ENCODE data around the gene ALKBH6. TPM values are rescaled to one million over a fixed set of nuclear protein-coding genes. Genes with fewer than 3 reads are reported as not detected.

ALKBH6 gene
- total and polyA plus RNA-seq, 2 experiments from 2014 or later = 24.1 to 31.1 TPM

- peak within 1 kb of the TSS; percentile 73 for H3K4me3 ChIP-seq
- no peaks in the 10 kb centered on the region for H3K9me3 ChIP-seq (ENCODE audit: low read depth)
- TF ChIP-seq EZH2phosphoT487 (IDR thresholded peaks at IDR 0.05; ENCODE audit: low read depth, severe bottlenecking, unreplicated experiment) (no peak), CTCF (IDR thresholded peaks at IDR 0.05; ENCODE audit: poor library complexity) (peak; percentile 62)
- H3K4me1 ChIP-seq (ENCODE audit: insufficient read depth) = peaks cover 11% of the 10 kb centered on the region
- H3K9me2 ChIP-seq (replicated peaks; ENCODE audit: insufficient read depth) = no peaks in the 10 kb centered on the region
- peak within 1 kb of the TSS; percentile 94 for H3K4me2 ChIP-seq
- WGBS (ENCODE audit: low lambda C conversion rate, missing lambda C conversion rate) = under 1% methylated on average over 56 of the region's 56 CpGs
- H2AFZ ChIP-seq = peak within 1 kb of the TSS; percentile 60
- H3K79me2 ChIP-seq = peaks cover 19% of the 10 kb centered on the region
- DNase-seq (ENCODE audit: low spot score) = peak; percentile 100
- H3K27me3 ChIP-seq = no peaks in the 10 kb centered on the region
- no peaks in the 10 kb centered on the region for H3K36me3 ChIP-seq (replicated peaks; ENCODE audit: insufficient read depth, low read depth)
- peak within 1 kb of the TSS; percentile 92 for H3K27ac ChIP-seq
- H4K20me1 ChIP-seq (ENCODE audit: insufficient read depth, poor library complexity, severe bottlenecking) = no peaks in the 10 kb centered on the region
Measured at GRCh38 chr19:36054119-36054732, 40.2 kb upstream of the ALKBH6 start, which contains the start of gene THAP8. Gene THAP8 (minus strand): TSS chr19:36054285. CDS start chr19:36054217, 68 bp downstream.

DNA sequence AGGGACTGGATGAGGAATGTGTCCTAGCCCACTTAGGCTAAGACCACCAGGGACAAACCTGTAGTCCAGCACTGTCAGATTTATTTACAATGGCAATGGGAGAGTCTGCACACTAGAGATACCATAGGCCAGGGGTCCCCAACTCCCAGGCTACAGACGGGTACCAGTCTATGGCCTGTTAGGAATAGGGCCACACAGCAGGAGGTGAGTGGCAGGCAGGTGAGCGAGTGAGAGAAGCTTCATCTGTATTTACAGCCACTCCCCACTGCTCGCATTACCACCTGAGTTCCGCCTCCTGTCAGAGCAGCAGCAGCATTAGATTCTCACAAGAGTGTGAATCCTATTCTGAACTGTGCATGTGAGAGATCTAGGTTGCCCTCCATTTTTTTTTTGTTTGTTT lies 37.6 kb upstream of the ALKBH6 start:
- WGBS (ENCODE audit: low lambda C conversion rate, missing lambda C conversion rate) = 87% methylated on average over 4 of the region's 4 CpGs
- H3K27ac ChIP-seq = no peak overlapping the region

DNA sequence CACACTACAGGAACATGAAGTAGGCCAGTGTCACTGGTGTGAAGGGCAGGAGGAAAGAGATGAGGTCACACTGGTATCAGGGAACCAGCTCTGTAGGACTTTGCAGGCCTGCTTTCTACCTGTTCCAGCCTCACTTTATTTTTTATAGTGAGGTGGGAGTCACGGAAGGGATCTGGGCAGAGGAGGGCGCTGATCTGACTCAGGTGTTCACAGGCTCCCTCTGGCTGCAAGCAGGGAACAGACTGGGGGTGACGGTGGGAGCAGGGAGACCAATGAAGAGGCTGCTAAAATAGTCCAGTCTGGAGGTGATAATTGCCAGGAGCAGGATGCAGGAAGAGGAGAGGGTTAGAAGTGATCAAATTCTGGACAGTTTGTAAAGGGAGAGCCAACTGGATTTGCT lies 37.2 kb upstream of the ALKBH6 start:
- no peaks in the 10 kb centered on the region for H3K9me3 ChIP-seq (ENCODE audit: low read depth)
- H3K27ac ChIP-seq = no peak overlapping the region
- no peak overlapping the region for H3K4me2 ChIP-seq
- peaks cover 9% of the 10 kb centered on the region for H3K4me1 ChIP-seq (ENCODE audit: insufficient read depth)
- H3K9me2 ChIP-seq (replicated peaks; ENCODE audit: insufficient read depth) = no peaks in the 10 kb centered on the region
- H3K36me3 ChIP-seq (replicated peaks; ENCODE audit: insufficient read depth, low read depth) = no peaks in the 10 kb centered on the region
- TF ChIP-seq CTCF (IDR thresholded peaks at IDR 0.05; ENCODE audit: poor library complexity) (peak; percentile 41), EZH2phosphoT487 (IDR thresholded peaks at IDR 0.05; ENCODE audit: low read depth, severe bottlenecking, unreplicated experiment) (no peak)
- DNase-seq (ENCODE audit: low spot score) = peak; percentile 44
- WGBS (ENCODE audit: low lambda C conversion rate, missing lambda C conversion rate) = 42% methylated on average over 3 of the region's 3 CpGs
- no peaks in the 10 kb centered on the region for H3K27me3 ChIP-seq
- H4K20me1 ChIP-seq (ENCODE audit: insufficient read depth, poor library complexity, severe bottlenecking) = no peaks in the 10 kb centered on the region
- no peak overlapping the region for H3K4me3 ChIP-seq
- H2AFZ ChIP-seq = no peak overlapping the region
- H3K79me2 ChIP-seq = peaks cover 17% of the 10 kb centered on the region

More for the DNA sequence above, 37.6 kb upstream of the ALKBH6 start:
- Histone ChIP-seq H4K20me1 (ENCODE audit: insufficient read depth, poor library complexity, severe bottlenecking) (no peaks in the 10 kb centered on the region), H3K4me1 (ENCODE audit: insufficient read depth) (peaks cover 9% of the 10 kb centered on the region), H3K4me3 (no peak overlapping the region), H3K9me3 (ENCODE audit: low read depth) (no peaks in the 10 kb centered on the region), H3K9me2 (replicated peaks; ENCODE audit: insufficient read depth) (no peaks in the 10 kb centered on the region), H3K4me2 (no peak overlapping the region), H2AFZ (no peak overlapping the region), H3K27me3 (no peaks in the 10 kb centered on the region), H3K36me3 (replicated peaks; ENCODE audit: insufficient read depth, low read depth) (no peaks in the 10 kb centered on the region), H3K79me2 (peaks cover 17% of the 10 kb centered on the region)
- no peak for DNase-seq (ENCODE audit: low spot score)
- TF ChIP-seq EZH2 (IDR thresholded peaks at IDR 0.05; ENCODE audit: borderline replicate concordance) (no peak), CTCF (IDR thresholded peaks at IDR 0.05; ENCODE audit: poor library complexity) (no peak), EZH2phosphoT487 (IDR thresholded peaks at IDR 0.05; ENCODE audit: low read depth, severe bottlenecking, unreplicated experiment) (no peak)
